K562 (cell line): ENCODE measurements around the gene PIGB. TPM values are rescaled to one million over a fixed set of nuclear protein-coding genes. Genes with fewer than 3 reads are reported as not detected.

Source experiments
- DMBX1 ChIP-seq: fragments of 250-450 bp; sonication (Bioruptor Pico); IDR thresholded peaks from 2 replicates; pipeline ENCODE4 v1.8.0; 2022; ENCODE audit warnings: inconsistent platforms, mild to moderate bottlenecking, moderate library complexity, borderline replicate concordance
- IFI16 ChIP-seq: fragments of 250-450 bp; sonication (Bioruptor Pico); IDR thresholded peaks from 2 replicates; pipeline ENCODE4 v2.1.2; 2022; ENCODE audit warnings: mild to moderate bottlenecking, inconsistent platforms
- NR2C2 ChIP-seq, 2 experiments: fragments of 200-800 bp in 1 of 2; sonication (Bioruptor generic) in 1 of 2; sonication (generic) in 1 of 2; formaldehyde crosslinking in 1 of 2; IDR thresholded peaks; 2 replicates each; pipeline versions ENCODE4 v1.6.1 to v1.8.0; 2016 to 2022; ENCODE audit warnings: mild to moderate bottlenecking in 1 of 2, missing compliant biosample characterization in 1 of 2, missing genetic modification characterization in 1 of 2, missing genetic modification reagents in 1 of 2
- PCBP1 ChIP-seq: fragments of 200-400 bp; formaldehyde crosslinking; IDR thresholded peaks from 2 replicates; pipeline ENCODE4 v1.6.1; 2018; ENCODE audit warnings: mild to moderate bottlenecking, low read depth, low read length; ENCODE audit not compliant: poor library complexity, severe bottlenecking
- PCBP2 ChIP-seq: fragments of 200-400 bp; formaldehyde crosslinking; IDR thresholded peaks from 2 replicates; pipeline ENCODE4 v1.6.1; 2018; ENCODE audit warnings: low read length, low read depth, mild to moderate bottlenecking, moderate library complexity; ENCODE audit not compliant: poor library complexity, severe bottlenecking
- POLR2G ChIP-seq: fragments of 200-400 bp; formaldehyde crosslinking; IDR thresholded peaks from 2 replicates; pipeline ENCODE4 v1.6.1; 2017; ENCODE audit warnings: low read depth, mild to moderate bottlenecking, antibody characterized with exemption, low read length, moderate library complexity
- SAP30 ChIP-seq: fragments of 200-600 bp; sonication (generic); IDR thresholded peaks from 2 replicates; pipeline ENCODE4 v1.6.1; 2012; ENCODE audit warnings: borderline replicate concordance, low read depth, mild to moderate bottlenecking, moderate library complexity, low read length, control low read depth, inconsistent platforms; ENCODE audit not compliant: insufficient read depth, poor library complexity, severe bottlenecking
- SREBF1 ChIP-seq: fragments of 150-350 bp; IDR thresholded peaks from 2 replicates; pipeline ENCODE4 v1.6.1; 2014; ENCODE audit warnings: antibody characterized with exemption, low read depth, low read length, borderline replicate concordance
- ZNF217 ChIP-seq: sonication (generic); formaldehyde crosslinking; IDR thresholded peaks from 2 replicates; pipeline ENCODE4 v1.8.0; 2022; ENCODE audit warnings: mild to moderate bottlenecking, missing genetic modification reagents
- ZNF586 ChIP-seq: fragments of 450-650 bp; formaldehyde crosslinking; conservative IDR thresholded peaks from 2 replicates; pipeline ENCODE4 v1.4.0; 2020; ENCODE audit warnings: mild to moderate bottlenecking, moderate library complexity
- polyA plus RNA-seq, 8 experiments: library from polyadenylated mRNA; depleted of rRNA in 4 of 8; stranded (reverse) in 5 of 8; unstranded in 3 of 8; fragments of >200 nt; fragmentation: Nextera tagmentation in 2 of 8; fragmentation: Illumina TruSeq in 1 of 8; extraction: Ambion mirVana in 2 of 8; extraction: Trizol in 1 of 8; gene quantifications; 2 replicates each; pipeline versions ENCODE4 v1.2.1 to v1.2.3, GENCODE V29; 2011 to 2014; ENCODE audit warnings: inconsistent platforms in 1 of 8, missing spikeins in 1 of 8
- total RNA-seq, 7 experiments: library from RNA; depleted of rRNA in 6 of 7; stranded (reverse); fragments of >200 nt in 6 of 7; fragmentation: Illumina TruSeq in 2 of 7; extraction: Trizol in 2 of 7; gene quantifications; 2 replicates each; pipeline versions ENCODE4 v1.2.1 to v1.2.3, GENCODE V29; 2011 to 2021; ENCODE audit warnings: low replicate concordance in 1 of 7
- TF ChIP-seq, protein P1 (sequence below), 3 experiments: fragments of 200-800 bp in 1 of 3; sonication (Bioruptor generic) in 1 of 3; sonication (generic) in 1 of 3; formaldehyde crosslinking in 1 of 3; IDR thresholded peaks; 2 replicates each; pipeline versions ENCODE4 v1.6.1 to v1.8.0; 2016 to 2022; ENCODE audit warnings: mild to moderate bottlenecking in 2 of 3, missing compliant biosample characterization in 2 of 3, missing genetic modification characterization in 2 of 3, missing genetic modification reagents in 1 of 3
- TF ChIP-seq, protein P2 (sequence below): fragments of 250-450 bp; sonication (Bioruptor Pico); IDR thresholded peaks from 2 replicates; pipeline ENCODE4 v1.5.0; 2021
- TF ChIP-seq, protein P3 (sequence below): sonication (generic); formaldehyde crosslinking; IDR thresholded peaks from 2 replicates; pipeline ENCODE4 v1.8.0; 2023; ENCODE audit warnings: mild to moderate bottlenecking, missing genetic modification reagents
- TF ChIP-seq, protein P4 (sequence below): sonication (generic); formaldehyde crosslinking; IDR thresholded peaks from 2 replicates; pipeline ENCODE4 v1.8.0; 2022; ENCODE audit warnings: missing genetic modification reagents, mild to moderate bottlenecking, borderline replicate concordance
- TF ChIP-seq, protein P5 (sequence below), 2 experiments: fragments of 450-650 bp; IDR thresholded peaks; 2 replicates each; pipeline ENCODE4 v1.6.1; 2016

The PIGB gene
- total and polyA plus RNA-seq, 9 of the 15 experiments (the other 6 are each of a cell fraction or from before 2014, with no cell fraction given), result 9.9 to 32.3 (median 18.2) TPM

DNA sequence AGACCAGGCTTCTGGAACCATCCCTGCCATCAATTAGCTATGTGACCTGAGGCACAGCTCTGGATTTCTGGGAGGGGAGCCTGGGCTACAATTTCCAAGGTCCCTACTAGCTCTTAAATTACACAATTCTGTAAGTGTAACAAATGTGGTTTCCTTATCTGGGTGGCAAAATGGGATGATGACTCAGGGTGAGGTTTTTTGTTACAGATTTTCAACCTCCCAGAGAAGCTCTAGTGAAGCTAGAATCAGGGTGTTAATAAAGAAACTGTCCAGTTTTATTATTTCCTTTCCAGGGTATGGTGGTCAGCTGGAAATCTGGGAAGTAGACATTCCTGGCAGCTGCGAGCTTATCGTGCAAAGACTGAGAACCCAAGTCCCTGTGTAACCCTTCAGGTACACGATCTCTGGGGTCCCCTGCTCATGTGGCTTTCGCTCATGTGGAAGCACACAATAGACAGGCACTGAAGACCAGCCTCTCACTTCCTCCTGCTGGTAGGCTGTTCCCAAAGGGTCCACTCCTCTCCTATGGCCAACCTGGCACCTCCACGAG lies 36.7 kb upstream of the PIGB start (continued):
- TF ChIP-seq, protein P1, sequence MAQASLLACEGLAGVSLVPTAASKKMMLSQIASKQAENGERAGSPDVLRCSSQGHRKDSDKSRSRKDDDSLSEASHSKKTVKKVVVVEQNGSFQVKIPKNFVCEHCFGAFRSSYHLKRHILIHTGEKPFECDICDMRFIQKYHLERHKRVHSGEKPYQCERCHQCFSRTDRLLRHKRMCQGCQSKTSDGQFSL (CRISPR knock-in tag; IDR thresholded peaks at IDR 0.05), result no peak
- TF ChIP-seq, protein P1 (tag; IDR thresholded peaks at IDR 0.05), result no peak
- TF ChIP-seq, protein P2, sequence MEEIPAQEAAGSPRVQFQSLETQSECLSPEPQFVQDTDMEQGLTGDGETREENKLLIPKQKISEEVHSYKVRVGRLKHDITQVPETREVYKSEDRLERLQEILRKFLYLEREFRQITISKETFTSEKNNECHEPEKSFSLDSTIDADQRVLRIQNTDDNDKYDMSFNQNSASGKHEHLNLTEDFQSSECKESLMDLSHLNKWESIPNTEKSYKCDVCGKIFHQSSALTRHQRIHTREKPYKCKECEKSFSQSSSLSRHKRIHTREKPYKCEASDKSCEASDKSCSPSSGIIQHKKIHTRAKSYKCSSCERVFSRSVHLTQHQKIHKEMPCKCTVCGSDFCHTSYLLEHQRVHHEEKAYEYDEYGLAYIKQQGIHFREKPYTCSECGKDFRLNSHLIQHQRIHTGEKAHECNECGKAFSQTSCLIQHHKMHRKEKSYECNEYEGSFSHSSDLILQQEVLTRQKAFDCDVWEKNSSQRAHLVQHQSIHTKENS, result no peak
- TF ChIP-seq DMBX1 (CRISPR knock-in tag) (no peak), NR2C2 (CRISPR knock-in tag; IDR thresholded peaks at IDR 0.05) (no peak), NR2C2 (tag; IDR thresholded peaks at IDR 0.05) (peak; percentile 15; the same call in 1 of the 2 replicates), SREBF1 (no peak), ZNF586 (CRISPR knock-in tag) (no peak), POLR2G (no peak), ZNF217 (CRISPR knock-in tag) (no peak), IFI16 (CRISPR knock-in tag) (no peak), SAP30 (no peak), PCBP2 (no peak), PCBP1 (no peak)
- TF ChIP-seq, protein P3, sequence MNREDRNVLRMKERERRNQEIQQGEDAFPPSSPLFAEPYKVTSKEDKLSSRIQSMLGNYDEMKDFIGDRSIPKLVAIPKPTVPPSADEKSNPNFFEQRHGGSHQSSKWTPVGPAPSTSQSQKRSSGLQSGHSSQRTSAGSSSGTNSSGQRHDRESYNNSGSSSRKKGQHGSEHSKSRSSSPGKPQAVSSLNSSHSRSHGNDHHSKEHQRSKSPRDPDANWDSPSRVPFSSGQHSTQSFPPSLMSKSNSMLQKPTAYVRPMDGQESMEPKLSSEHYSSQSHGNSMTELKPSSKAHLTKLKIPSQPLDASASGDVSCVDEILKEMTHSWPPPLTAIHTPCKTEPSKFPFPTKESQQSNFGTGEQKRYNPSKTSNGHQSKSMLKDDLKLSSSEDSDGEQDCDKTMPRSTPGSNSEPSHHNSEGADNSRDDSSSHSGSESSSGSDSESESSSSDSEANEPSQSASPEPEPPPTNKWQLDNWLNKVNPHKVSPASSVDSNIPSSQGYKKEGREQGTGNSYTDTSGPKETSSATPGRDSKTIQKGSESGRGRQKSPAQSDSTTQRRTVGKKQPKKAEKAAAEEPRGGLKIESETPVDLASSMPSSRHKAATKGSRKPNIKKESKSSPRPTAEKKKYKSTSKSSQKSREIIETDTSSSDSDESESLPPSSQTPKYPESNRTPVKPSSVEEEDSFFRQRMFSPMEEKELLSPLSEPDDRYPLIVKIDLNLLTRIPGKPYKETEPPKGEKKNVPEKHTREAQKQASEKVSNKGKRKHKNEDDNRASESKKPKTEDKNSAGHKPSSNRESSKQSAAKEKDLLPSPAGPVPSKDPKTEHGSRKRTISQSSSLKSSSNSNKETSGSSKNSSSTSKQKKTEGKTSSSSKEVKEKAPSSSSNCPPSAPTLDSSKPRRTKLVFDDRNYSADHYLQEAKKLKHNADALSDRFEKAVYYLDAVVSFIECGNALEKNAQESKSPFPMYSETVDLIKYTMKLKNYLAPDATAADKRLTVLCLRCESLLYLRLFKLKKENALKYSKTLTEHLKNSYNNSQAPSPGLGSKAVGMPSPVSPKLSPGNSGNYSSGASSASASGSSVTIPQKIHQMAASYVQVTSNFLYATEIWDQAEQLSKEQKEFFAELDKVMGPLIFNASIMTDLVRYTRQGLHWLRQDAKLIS (CRISPR knock-in tag), result no peak
- TF ChIP-seq, protein P4, sequence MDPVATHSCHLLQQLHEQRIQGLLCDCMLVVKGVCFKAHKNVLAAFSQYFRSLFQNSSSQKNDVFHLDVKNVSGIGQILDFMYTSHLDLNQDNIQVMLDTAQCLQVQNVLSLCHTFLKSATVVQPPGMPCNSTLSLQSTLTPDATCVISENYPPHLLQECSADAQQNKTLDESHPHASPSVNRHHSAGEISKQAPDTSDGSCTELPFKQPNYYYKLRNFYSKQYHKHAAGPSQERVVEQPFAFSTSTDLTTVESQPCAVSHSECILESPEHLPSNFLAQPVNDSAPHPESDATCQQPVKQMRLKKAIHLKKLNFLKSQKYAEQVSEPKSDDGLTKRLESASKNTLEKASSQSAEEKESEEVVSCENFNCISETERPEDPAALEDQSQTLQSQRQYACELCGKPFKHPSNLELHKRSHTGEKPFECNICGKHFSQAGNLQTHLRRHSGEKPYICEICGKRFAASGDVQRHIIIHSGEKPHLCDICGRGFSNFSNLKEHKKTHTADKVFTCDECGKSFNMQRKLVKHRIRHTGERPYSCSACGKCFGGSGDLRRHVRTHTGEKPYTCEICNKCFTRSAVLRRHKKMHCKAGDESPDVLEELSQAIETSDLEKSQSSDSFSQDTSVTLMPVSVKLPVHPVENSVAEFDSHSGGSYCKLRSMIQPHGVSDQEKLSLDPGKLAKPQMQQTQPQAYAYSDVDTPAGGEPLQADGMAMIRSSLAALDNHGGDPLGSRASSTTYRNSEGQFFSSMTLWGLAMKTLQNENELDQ (CRISPR knock-in tag), result no peak
- TF ChIP-seq, protein P5, sequence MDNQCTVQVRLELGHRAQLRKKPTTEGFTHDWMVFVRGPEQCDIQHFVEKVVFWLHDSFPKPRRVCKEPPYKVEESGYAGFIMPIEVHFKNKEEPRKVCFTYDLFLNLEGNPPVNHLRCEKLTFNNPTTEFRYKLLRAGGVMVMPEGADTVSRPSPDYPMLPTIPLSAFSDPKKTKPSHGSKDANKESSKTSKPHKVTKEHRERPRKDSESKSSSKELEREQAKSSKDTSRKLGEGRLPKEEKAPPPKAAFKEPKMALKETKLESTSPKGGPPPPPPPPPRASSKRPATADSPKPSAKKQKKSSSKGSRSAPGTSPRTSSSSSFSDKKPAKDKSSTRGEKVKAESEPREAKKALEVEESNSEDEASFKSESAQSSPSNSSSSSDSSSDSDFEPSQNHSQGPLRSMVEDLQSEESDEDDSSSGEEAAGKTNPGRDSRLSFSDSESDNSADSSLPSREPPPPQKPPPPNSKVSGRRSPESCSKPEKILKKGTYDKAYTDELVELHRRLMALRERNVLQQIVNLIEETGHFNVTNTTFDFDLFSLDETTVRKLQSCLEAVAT (IDR thresholded peaks at IDR 0.05), result peak in 1 of 2 experiments; percentile 75; a peak in 2 of 4 replicates
